Left lung (tissue), 10 donors: Measurements from ENCODE around the gene EMILIN2. TPM values are rescaled to one million over a fixed set of nuclear protein-coding genes. Genes with fewer than 3 reads are reported as not detected.

Experiments used
- ATAC-seq: fragments of 200-7000 bp; cut with Tn5 transposase; one replicate; pipeline ENCODE4 v1.9.1; 2020; ENCODE audit warnings: moderate library complexity
- DNase-seq, 4 donors: peaks; one replicate each; pipeline ENCODE4 v3.0.0-alpha.2; 2013 to 2020
- H3K27ac ChIP-seq, 2 donors: fragments of 200-600 bp; sonication (generic) in 1 of 2; one replicate each; pipeline versions ENCODE4 v1.5.0 to v1.8.0; 2020 to 2021
- H3K27me3 ChIP-seq, 2 donors: fragments of 200-600 bp; sonication (generic) in 1 of 2; one replicate each; pipeline versions ENCODE4 v1.5.0 to v1.8.0; 2020 to 2021
- H3K36me3 ChIP-seq, 2 donors: fragments of 200-600 bp; sonication (generic) in 1 of 2; one replicate each; pipeline versions ENCODE4 v1.5.0 to v1.8.0; 2020 to 2021
- H3K4me1 ChIP-seq, 2 donors: fragments of 200-600 bp; one replicate each; pipeline ENCODE4 v1.8.0; 2021
- H3K4me3 ChIP-seq, 2 donors: fragments of 200-600 bp; sonication (generic) in 1 of 2; one replicate each; pipeline versions ENCODE4 v1.5.0 to v1.8.0; 2020 to 2021; ENCODE audit warnings: mild to moderate bottlenecking in 1 of 2
- H3K9me3 ChIP-seq, 2 donors: fragments of 200-600 bp; sonication (generic) in 1 of 2; one replicate each; pipeline versions ENCODE4 v1.5.0 to v1.8.0; 2020 to 2021
- CTCF ChIP-seq, 2 donors: fragments of 200-600 bp; sonication (generic) in 1 of 2; IDR thresholded peaks; one replicate each; pipeline versions ENCODE4 v1.5.0 to v1.8.0; 2021; ENCODE audit warnings: antibody characterized with exemption in 2 of 2
- intact Hi-C, 2 donors: fragments of 100-400 bp; cut with DNase I; formaldehyde crosslinking; loops; one replicate each; pipeline versions ENCODE4 v1.11.2 to v1.14.2; 2022
- polyA plus RNA-seq, 6 donors: library from polyadenylated mRNA; unstranded; fragments of 120-200 nt; gene quantifications; one replicate each; pipeline ENCODE4 v1.2.1, GENCODE V29; 2013; ENCODE audit not compliant: insufficient read length in 6 of 6
- total RNA-seq, 2 donors: library from RNA; stranded (reverse); fragmentation: NEBNext Ultra II Directional; extraction: Animal tissue kit (Norgen Biotek cat#: 25700); gene quantifications; one replicate each; pipeline ENCODE4 v1.2.1, GENCODE V29; 2021
- donor health status: DM: no; HTN: yes; CAD: no.
- donor health status: DM: no; HTN: no; CAD: no.

Gene EMILIN2
- total and polyA plus RNA-seq, 8 donors = 10.6 to 56.2 (median 15.1) TPM

- DNase-seq (no peak), ATAC-seq (peak; percentile 45)
- no peaks in the 10 kb centered on the region for H3K9me3 ChIP-seq
- intact Hi-C loops = no loop called here
- H3K27ac ChIP-seq = peak overlapping the region in 1 of 2 donors; percentile 91
- H3K27me3 ChIP-seq = peaks cover 34 to 59% of the 10 kb centered on the region in 2 donors
- no peak overlapping the region for H3K4me3 ChIP-seq
- TF ChIP-seq CTCF (IDR thresholded peaks at IDR 0.05) = no peak
- peaks cover 5 to 51% of the 10 kb centered on the region in 2 donors for H3K4me1 ChIP-seq
- H3K36me3 ChIP-seq = no peaks in the 10 kb centered on the region
Measured at GRCh38 chr18:2845172-2845571, 1.6 kb upstream of the EMILIN2 start.

- DNase-seq = peak; percentile 17 to 88 (median 36)
Measured at GRCh38 chr18:2847317-2848246, 776 bp downstream of the EMILIN2 start.

GRCh38 chr18:2848247-2849246 lies 1.7 kb downstream of the EMILIN2 start:
- DNase-seq (no peak), ATAC-seq (no peak)
- H3K27ac ChIP-seq = peak overlapping the region; percentile 70 to 91
- no peak for TF ChIP-seq CTCF (IDR thresholded peaks at IDR 0.05)
- H3K36me3 ChIP-seq = peaks cover 0 to 14% of the 10 kb centered on the region in 2 donors
- peaks cover 5 to 56% of the 10 kb centered on the region in 2 donors for H3K4me1 ChIP-seq
- H3K27me3 ChIP-seq = peaks cover 34 to 60% of the 10 kb centered on the region in 2 donors
- H3K9me3 ChIP-seq = no peaks in the 10 kb centered on the region
- intact Hi-C loops = no loop called here
- H3K4me3 ChIP-seq = peak overlapping the region; percentile 30 to 73

More at GRCh38 chr18:2847317-2848246, 776 bp downstream of the EMILIN2 start:
- peak overlapping the region; percentile 30 to 73 for H3K4me3 ChIP-seq
- intact Hi-C loops = no loop called here
- peaks cover 34 to 60% of the 10 kb centered on the region in 2 donors for H3K27me3 ChIP-seq
- H3K9me3 ChIP-seq = no peaks in the 10 kb centered on the region
- H3K27ac ChIP-seq = peak overlapping the region; percentile 70 to 91
- peaks cover 5 to 54% of the 10 kb centered on the region in 2 donors for H3K4me1 ChIP-seq
- H3K36me3 ChIP-seq = peaks cover 0 to 4% of the 10 kb centered on the region in 2 donors
- no peak for TF ChIP-seq CTCF (IDR thresholded peaks at IDR 0.05)
- peak; percentile 37 for ATAC-seq

- DNase-seq (no peak), ATAC-seq (no peak)
- intact Hi-C loops = no loop called here
- Histone ChIP-seq H3K27ac (no peak overlapping the region), H3K27me3 (peaks cover 34 to 44% of the 10 kb centered on the region in 2 donors), H3K36me3 (peaks cover 0 to 22% of the 10 kb centered on the region in 2 donors), H3K4me3 (no peak overlapping the region), H3K4me1 (peaks cover 5 to 66% of the 10 kb centered on the region in 2 donors), H3K9me3 (no peaks in the 10 kb centered on the region)
- TF ChIP-seq CTCF (IDR thresholded peaks at IDR 0.05) = no peak
Measured at GRCh38 chr18:2850816-2851215, 4.0 kb downstream of the EMILIN2 start.
